Keratinocyte (primary cell): ENCODE results near the gene RGCC. TPM values are rescaled to one million over a fixed set of nuclear protein-coding genes. Genes with fewer than 3 reads are reported as not detected.
"Not testable (repeated sequence)": the region's sequence is repeated elsewhere in the genome, so short reads cannot be mapped to it uniquely, and the experiment has no call there.

Experiments used
- DNase-seq: peaks from one replicate; pipeline ENCODE4 v3.0.0-alpha.2; 2011; ENCODE audit warnings: low read depth, missing footprints, low spot score
- FAIRE-seq: peaks from 2 replicates; lab custom pipeline; 2011; peaks lifted over from hg19 to GRCh38; lab: Jason Lieb, UNC
- H2AFZ ChIP-seq: 2 replicates; pipeline ENCODE4 v1.6.0; 2012; ENCODE audit warnings: low read length, control low read depth, inconsistent platforms; ENCODE audit not compliant: control insufficient read depth
- H3K27ac ChIP-seq: 2 replicates; pipeline ENCODE4 v1.5.1; 2011; ENCODE audit warnings: low read length; ENCODE audit not compliant: control insufficient read depth, insufficient read depth
- H3K27me3 ChIP-seq: 3 replicates; pipeline ENCODE4 v1.6.0; 2011; ENCODE audit warnings: low read length; ENCODE audit not compliant: control insufficient read depth, insufficient read depth; ENCODE audit errors: extremely low read depth
- H3K36me3 ChIP-seq, 2 experiments: 2 replicates in 1 of 2; 3 replicates in 1 of 2; pipeline ENCODE4 v1.5.1; 2011; ENCODE audit warnings: low read length in 2 of 2, mild to moderate bottlenecking in 1 of 2; ENCODE audit not compliant: control insufficient read depth in 2 of 2, insufficient read depth in 2 of 2; ENCODE audit errors: extremely low read depth in 1 of 2
- H3K4me1 ChIP-seq: 3 replicates; pipeline ENCODE4 v1.5.1; 2011; ENCODE audit warnings: low read length; ENCODE audit not compliant: control insufficient read depth, insufficient read depth; ENCODE audit errors: extremely low read depth
- H3K4me2 ChIP-seq: 3 replicates; pipeline ENCODE4 v1.6.0; 2011; ENCODE audit warnings: low read depth, low read length; ENCODE audit not compliant: control insufficient read depth, insufficient read depth; ENCODE audit errors: extremely low read depth
- H3K4me3 ChIP-seq, 3 experiments: fragments of 200-600 bp in 1 of 3; sonication (generic) in 1 of 3; 2 replicates in 2 of 3; 3 replicates in 1 of 3; pipeline ENCODE4 v1.5.1; 2011 to 2016; ENCODE audit warnings: low read length in 3 of 3, mild to moderate bottlenecking in 3 of 3, control low read depth in 2 of 3, inconsistent platforms in 1 of 3, low read depth in 1 of 3, mixed read lengths in 1 of 3, mixed run types in 1 of 3, moderate library complexity in 1 of 3; ENCODE audit not compliant: control insufficient read depth in 2 of 3, insufficient read depth in 2 of 3; ENCODE audit errors: extremely low read depth in 1 of 3
- H3K79me2 ChIP-seq: 2 replicates; pipeline ENCODE4 v1.6.0; 2012; ENCODE audit warnings: low read length; ENCODE audit not compliant: control insufficient read depth, insufficient read depth
- H3K9ac ChIP-seq: 3 replicates; pipeline ENCODE4 v1.6.0; 2011; ENCODE audit warnings: low read length; ENCODE audit not compliant: control insufficient read depth, insufficient read depth; ENCODE audit errors: extremely low read depth
- H3K9me1 ChIP-seq: 3 replicates; pipeline ENCODE4 v1.6.0; 2011; ENCODE audit warnings: low read length; ENCODE audit not compliant: control insufficient read depth, insufficient read depth; ENCODE audit errors: extremely low read depth
- H3K9me3 ChIP-seq: 2 replicates; pipeline ENCODE4 v1.5.1; 2012; ENCODE audit warnings: low read depth, low read length; ENCODE audit not compliant: control insufficient read depth
- H4K20me1 ChIP-seq: 3 replicates; pipeline ENCODE4 v1.6.0; 2011; ENCODE audit warnings: low read length; ENCODE audit not compliant: control insufficient read depth, insufficient read depth; ENCODE audit errors: extremely low read depth
- EZH2 ChIP-seq: IDR thresholded peaks from one replicate; pipeline ENCODE4 v1.6.1; 2012; ENCODE audit warnings: inconsistent platforms, mild to moderate bottlenecking, low read length, moderate library complexity
- dilution Hi-C: fragments of 300-500 bp; cut with MboI; formaldehyde crosslinking; loops from one replicate; pipeline ENCODE4 v1.7.0; 2020; ENCODE audit warnings: low sequenced_read_pairs; ENCODE audit not compliant: extremely low pct_ligation_motif_present
- polyA plus RNA-seq, 5 experiments: library from polyadenylated mRNA; depleted of rRNA in 3 of 5; stranded (reverse) in 3 of 5; stranded (forward) in 1 of 5; unstranded in 1 of 5; fragments of >200 nt; gene quantifications; 1 replicate in 1 of 5; 2 replicates in 3 of 5; 3 replicates in 1 of 5; pipeline versions ENCODE4 v1.2.1 to v1.2.3, GENCODE V29; 2011 to 2012; ENCODE audit warnings: missing spikeins in 2 of 5, low read depth in 1 of 5, low replicate concordance in 1 of 5
- TF ChIP-seq, protein P1 (sequence below), 3 experiments: IDR thresholded peaks in 1 of 3; conservative IDR thresholded peaks in 1 of 3; optimal IDR thresholded peaks in 1 of 3; 2 replicates in 2 of 3; 3 replicates in 1 of 3; pipeline versions ENCODE3 to v1.5.1; 2011; ENCODE audit warnings: low read length in 3 of 3, mild to moderate bottlenecking in 3 of 3, moderate library complexity in 2 of 3, control low read depth in 1 of 3, inconsistent platforms in 1 of 3; ENCODE audit not compliant: insufficient read depth in 2 of 3; ENCODE audit errors: extremely low read depth in 1 of 3

Gene RGCC
- polyA plus RNA-seq, 1 donor (not counting 4 experiments of a cell fraction or from before 2014, with no cell fraction given): 1.5 TPM

DNA sequence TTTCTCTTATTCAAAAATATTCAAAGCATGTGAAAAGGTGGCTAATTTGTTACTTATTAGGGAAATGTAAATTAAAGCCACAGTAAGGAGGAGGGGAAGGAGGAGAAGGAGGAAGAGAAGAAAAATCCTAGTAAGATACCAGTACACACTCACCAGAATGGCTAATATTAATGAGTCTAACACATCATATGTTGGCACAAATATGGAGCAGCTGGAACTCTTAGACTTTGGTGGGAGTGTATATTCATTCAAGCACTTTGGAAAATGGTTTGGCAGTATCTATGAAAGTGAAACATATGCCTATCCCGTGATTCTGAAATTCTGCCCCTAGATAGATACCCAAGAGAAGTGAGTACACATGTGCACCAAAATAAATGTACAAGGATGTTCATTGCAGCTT lies 38.1 kb upstream of the RGCC start:
- no peaks in the 10 kb centered on the region for H3K79me2 ChIP-seq
- H3K27me3 ChIP-seq: no peaks in the 10 kb centered on the region
- no peak overlapping the region for H3K9ac ChIP-seq
- no peaks in the 10 kb centered on the region for H3K9me3 ChIP-seq
- FAIRE-seq (no peak), DNase-seq (no peak)
- H3K4me2 ChIP-seq: no peak overlapping the region
- H3K4me3 ChIP-seq: no peak overlapping the region
- H3K4me1 ChIP-seq: peaks cover 3% of the 10 kb centered on the region
- no peak overlapping the region for H2AFZ ChIP-seq
- TF ChIP-seq, protein P1, sequence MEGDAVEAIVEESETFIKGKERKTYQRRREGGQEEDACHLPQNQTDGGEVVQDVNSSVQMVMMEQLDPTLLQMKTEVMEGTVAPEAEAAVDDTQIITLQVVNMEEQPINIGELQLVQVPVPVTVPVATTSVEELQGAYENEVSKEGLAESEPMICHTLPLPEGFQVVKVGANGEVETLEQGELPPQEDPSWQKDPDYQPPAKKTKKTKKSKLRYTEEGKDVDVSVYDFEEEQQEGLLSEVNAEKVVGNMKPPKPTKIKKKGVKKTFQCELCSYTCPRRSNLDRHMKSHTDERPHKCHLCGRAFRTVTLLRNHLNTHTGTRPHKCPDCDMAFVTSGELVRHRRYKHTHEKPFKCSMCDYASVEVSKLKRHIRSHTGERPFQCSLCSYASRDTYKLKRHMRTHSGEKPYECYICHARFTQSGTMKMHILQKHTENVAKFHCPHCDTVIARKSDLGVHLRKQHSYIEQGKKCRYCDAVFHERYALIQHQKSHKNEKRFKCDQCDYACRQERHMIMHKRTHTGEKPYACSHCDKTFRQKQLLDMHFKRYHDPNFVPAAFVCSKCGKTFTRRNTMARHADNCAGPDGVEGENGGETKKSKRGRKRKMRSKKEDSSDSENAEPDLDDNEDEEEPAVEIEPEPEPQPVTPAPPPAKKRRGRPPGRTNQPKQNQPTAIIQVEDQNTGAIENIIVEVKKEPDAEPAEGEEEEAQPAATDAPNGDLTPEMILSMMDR (optimal IDR thresholded peaks at IDR 0.05 in 1 of 3, IDR thresholded peaks at IDR 0.05 in 1 of 3, conservative IDR thresholded peaks at IDR 0.05 in 1 of 3; ENCODE audit: extremely low read depth in 1 of 3, insufficient read depth in 2 of 3, low read length in 3 of 3): no peak
- no peak for TF ChIP-seq EZH2
- no peaks in the 10 kb centered on the region for H4K20me1 ChIP-seq
- dilution Hi-C loops: no loop called here
- H3K27ac ChIP-seq: no peak overlapping the region
- no peaks in the 10 kb centered on the region for H3K36me3 ChIP-seq
- H3K9me1 ChIP-seq: no peaks in the 10 kb centered on the region

DNA sequence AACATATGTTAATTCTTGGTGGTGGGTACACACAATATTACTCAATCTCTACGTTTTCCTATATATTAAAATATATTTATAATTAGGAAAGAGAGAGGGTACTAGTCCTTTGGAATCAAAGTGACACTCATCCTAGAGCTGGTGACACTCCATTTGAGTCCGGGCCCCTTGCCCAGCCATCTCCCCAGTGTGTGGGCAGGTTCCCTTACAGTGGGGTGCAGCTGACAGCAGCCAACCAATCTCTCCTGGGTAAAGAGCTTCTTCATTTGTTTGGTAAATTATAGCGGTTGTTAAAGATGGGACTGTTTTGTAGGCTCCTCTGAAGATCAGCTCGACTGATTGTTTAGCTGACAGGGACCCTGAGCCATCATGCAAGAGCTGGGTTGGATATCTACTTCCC lies 37.2 kb upstream of the RGCC start:
- Histone ChIP-seq H2AFZ (no peak overlapping the region), H4K20me1 (no peaks in the 10 kb centered on the region), H3K4me3 (no peak overlapping the region), H3K9me1 (no peaks in the 10 kb centered on the region), H3K36me3 (no peaks in the 10 kb centered on the region), H3K9me3 (no peaks in the 10 kb centered on the region), H3K9ac (no peak overlapping the region), H3K4me2 (no peak overlapping the region), H3K79me2 (no peaks in the 10 kb centered on the region), H3K27me3 (no peaks in the 10 kb centered on the region), H3K4me1 (peaks cover 3% of the 10 kb centered on the region), H3K27ac (no peak overlapping the region)
- TF ChIP-seq, protein P1 (optimal IDR thresholded peaks at IDR 0.05 in 1 of 3, IDR thresholded peaks at IDR 0.05 in 1 of 3, conservative IDR thresholded peaks at IDR 0.05 in 1 of 3; ENCODE audit: extremely low read depth in 1 of 3, insufficient read depth in 2 of 3, low read length in 3 of 3): no peak
- TF ChIP-seq EZH2: no peak
- dilution Hi-C loops: no loop called here
- FAIRE-seq: no peak
- no peak for DNase-seq

DNA sequence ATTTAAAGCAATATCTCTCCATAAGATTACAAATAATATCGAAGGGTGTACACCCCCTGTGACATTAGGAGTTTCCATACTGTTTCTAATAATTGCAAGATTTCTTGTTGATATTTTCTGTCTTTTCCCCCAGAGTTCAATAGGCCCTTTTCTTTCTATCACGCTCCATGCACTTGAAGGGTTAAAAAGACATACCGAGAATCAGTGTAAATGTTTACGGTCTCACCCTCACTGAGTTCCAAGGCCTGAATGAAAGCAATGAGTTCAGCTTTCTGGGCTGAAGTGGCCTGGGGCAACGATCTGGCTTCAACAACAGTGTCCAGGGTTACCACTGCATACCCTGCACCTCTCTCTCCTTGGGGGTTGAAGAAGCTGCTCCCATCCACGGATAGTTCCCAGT lies 36.0 kb upstream of the RGCC start:
- H3K9ac ChIP-seq, H3K4me2 ChIP-seq, dilution Hi-C loops, H2AFZ ChIP-seq, H3K36me3 ChIP-seq, FAIRE-seq, H3K4me1 ChIP-seq, H3K27me3 ChIP-seq, H3K9me3 ChIP-seq, H3K27ac ChIP-seq, DNase-seq, H3K79me2 ChIP-seq, H4K20me1 ChIP-seq, H3K4me3 ChIP-seq, H3K9me1 ChIP-seq: not testable (repeated sequence)

DNA sequence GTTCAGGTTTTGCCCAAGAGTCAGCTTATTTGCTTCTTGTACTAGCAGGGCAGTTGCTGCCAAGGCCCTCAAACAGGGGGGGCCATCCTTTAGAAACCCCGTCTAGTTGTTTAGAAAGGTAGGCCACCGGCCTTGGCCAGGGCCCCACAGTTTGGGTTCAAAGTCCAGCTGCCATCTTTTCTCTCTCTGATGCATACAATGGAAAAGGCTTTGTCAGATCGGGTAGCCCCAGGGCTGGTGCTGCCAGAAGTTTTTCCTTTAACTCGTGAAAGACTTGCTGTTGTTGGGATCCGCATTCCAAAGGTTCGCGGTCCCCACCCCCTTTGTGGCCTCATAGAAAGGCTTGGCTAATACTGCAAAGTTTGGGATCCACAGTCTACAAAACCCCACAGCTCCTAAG lies 35.4 kb upstream of the RGCC start:
- H3K9ac ChIP-seq, FAIRE-seq, H3K27ac ChIP-seq, H3K27me3 ChIP-seq, dilution Hi-C loops, H3K36me3 ChIP-seq, H2AFZ ChIP-seq, H4K20me1 ChIP-seq, H3K4me1 ChIP-seq, H3K79me2 ChIP-seq, DNase-seq, H3K4me2 ChIP-seq, H3K4me3 ChIP-seq, H3K9me3 ChIP-seq, H3K9me1 ChIP-seq: not testable (repeated sequence)
